Small intestine (tissue), 7 donors: Measurements from ENCODE around the gene FNDC3A. TPM values are rescaled to one million over a fixed set of nuclear protein-coding genes. Genes with fewer than 3 reads are reported as not detected.

Source experiments
- DNase-seq, 2 donors: peaks; one replicate each; pipeline versions ENCODE4 v3.0.0 to v3.0.0-alpha.2; 2013
- FAIRE-seq: peaks from 2 replicates; lab custom pipeline; 2012; peaks lifted over from hg19 to GRCh38; lab: Jason Lieb, UNC
- H3K27ac ChIP-seq, 3 donors: one replicate each; pipeline ENCODE4 v1.5.1; 2013; ENCODE audit warnings: low read length in 2 of 3, mild to moderate bottlenecking in 2 of 3, control low read depth in 1 of 3, inconsistent platforms in 1 of 3, low read depth in 1 of 3, moderate library complexity in 1 of 3
- H3K27me3 ChIP-seq, 3 donors: one replicate each; pipeline ENCODE4 v1.6.1; 2013; ENCODE audit warnings: low read length in 3 of 3, inconsistent platforms in 1 of 3; ENCODE audit not compliant: control insufficient read depth in 3 of 3, insufficient read depth in 3 of 3
- H3K36me3 ChIP-seq, 3 donors: one replicate each; pipeline ENCODE4 v1.6.1; 2013; ENCODE audit warnings: low read length in 3 of 3, inconsistent platforms in 1 of 3, low read depth in 1 of 3, mild to moderate bottlenecking in 1 of 3, moderate library complexity in 1 of 3; ENCODE audit not compliant: control insufficient read depth in 3 of 3, insufficient read depth in 2 of 3
- H3K4me1 ChIP-seq, 3 donors: one replicate each; pipeline ENCODE4 v1.6.1; 2013; ENCODE audit warnings: low read length in 2 of 3, inconsistent platforms in 1 of 3, low read depth in 1 of 3, mild to moderate bottlenecking in 1 of 3, moderate library complexity in 1 of 3; ENCODE audit not compliant: control insufficient read depth in 3 of 3, insufficient read depth in 2 of 3
- H3K4me3 ChIP-seq, 3 donors: one replicate each; pipeline ENCODE4 v1.5.1; 2013; ENCODE audit warnings: low read length in 3 of 3, control low read depth in 1 of 3, inconsistent platforms in 1 of 3, low read depth in 1 of 3, mild to moderate bottlenecking in 1 of 3, moderate library complexity in 1 of 3
- H3K9me3 ChIP-seq, 2 donors: one replicate each; pipeline ENCODE4 v1.6.1; 2013; ENCODE audit warnings: low read depth in 1 of 2, low read length in 1 of 2; ENCODE audit not compliant: control insufficient read depth in 2 of 2, insufficient read depth in 1 of 2
- WGBS, 3 donors: extraction: QIAGEN DNeasy Blood & Tissue Kit; methylation state at CpG; one replicate each; pipeline ENCODE4 v1.1.7; 2013; 5-methylcytosine and 5-hydroxymethylcytosine counted together
- polyA plus RNA-seq, 4 donors: library from polyadenylated mRNA; stranded (reverse) in 3 of 4; unstranded in 1 of 4; fragments of 200-250 nt in 3 of 4; fragments of 120-200 nt in 1 of 4; gene quantifications; one replicate each; pipeline versions ENCODE4 v1.2.1 to v1.2.3, GENCODE V29; 2013
- donor health status: healthy with polysubstance abuse.
- donor health status: control.
- donor health status: control.
- donor health status: Bipolar disorder and iron deficiency.
- donor health status: healthy.

Gene FNDC3A
- polyA plus RNA-seq, 4 donors, result 18.4 to 60.1 (median 24.7) TPM

- H3K9me3 ChIP-seq, result no peaks in the 10 kb centered on the region
- H3K27ac ChIP-seq, result no peak overlapping the region
- H3K27me3 ChIP-seq, result peaks cover 12 to 58% (median 29%) of the 10 kb centered on the region in 3 donors
- 44 to 49% (median 45%) methylated on average over 17 of the region's 17 CpGs for WGBS, 3 donors
- FAIRE-seq (no peak), DNase-seq (no peak)
- no peaks in the 10 kb centered on the region for H3K36me3 ChIP-seq
- no peak overlapping the region for H3K4me3 ChIP-seq
- H3K4me1 ChIP-seq, result peaks cover 0 to 6% (median 2%) of the 10 kb centered on the region in 3 donors
Measured at GRCh38 chr13:49217962-49218492, 242.3 kb downstream of the FNDC3A start.

- DNase-seq (peak; percentile 4 to 36), FAIRE-seq (no peak)
- H3K27me3 ChIP-seq, result peaks cover 12 to 62% (median 29%) of the 10 kb centered on the region in 3 donors
Measured at GRCh38 chr13:49218493-49219051, 242.9 kb downstream of the FNDC3A start.

GRCh38 chr13:49219647-49220035, 243.9 kb downstream of the FNDC3A start:
- Histone ChIP-seq H3K9me3 (no peaks in the 10 kb centered on the region), H3K36me3 (no peaks in the 10 kb centered on the region), H3K4me1 (peaks cover 0 to 6% (median 2%) of the 10 kb centered on the region in 3 donors), H3K27ac (no peak overlapping the region), H3K4me3 (peak overlapping the region in 1 of 3 donors; percentile 54), H3K27me3 (peaks cover 12 to 73% (median 29%) of the 10 kb centered on the region in 3 donors)
- no peak for FAIRE-seq
- no peak for DNase-seq
- WGBS, 3 donors, result 13 to 26% (median 16%) methylated on average over 17 of the region's 17 CpGs

More at GRCh38 chr13:49218493-49219051, 242.9 kb downstream of the FNDC3A start:
- Histone ChIP-seq H3K9me3 (no peaks in the 10 kb centered on the region), H3K4me3 (peak overlapping the region in 1 of 3 donors; percentile 6), H3K4me1 (peaks cover 0 to 6% (median 2%) of the 10 kb centered on the region in 3 donors), H3K36me3 (no peaks in the 10 kb centered on the region), H3K27ac (no peak overlapping the region)
- 14 to 39% (median 28%) methylated on average over 25 of the region's 25 CpGs for whole genome bisulfite sequencing, 3 donors

- Histone ChIP-seq H3K4me3 (peak within 1 kb of the TSS in 1 of 3 donors; percentile 54), H3K36me3 (no peaks in the 10 kb centered on the region), H3K4me1 (peaks cover 0 to 6% (median 2%) of the 10 kb centered on the region in 3 donors), H3K27me3 (peaks cover 12 to 77% (median 29%) of the 10 kb centered on the region in 3 donors), H3K27ac (no peak within 1 kb of the TSS), H3K9me3 (no peaks in the 10 kb centered on the region)
- WGBS, 3 donors, result 2 to 6% (median 3%) methylated on average over 87 to 111 of the region's 111 CpGs
- FAIRE-seq (no peak), DNase-seq (peak; percentile 23 to 69)
Measured at GRCh38 chr13:49220036-49220855, 244.5 kb downstream of the FNDC3A start, which contains the start of gene MLNR. TSS of gene MLNR (plus strand) at chr13:49220338. CDS start at chr13:49220338, 0 bp downstream.

- no peak for FAIRE-seq
- no peak overlapping the region for H3K27ac ChIP-seq
- H3K9me3 ChIP-seq, result no peaks in the 10 kb centered on the region
- 5 to 15% (median 12%) methylated on average over 29 to 73 of the region's 73 CpGs for WGBS, 3 donors
- peak in 1 of 2 donors; percentile 45 for DNase-seq
- H3K4me3 ChIP-seq, result peak overlapping the region in 1 of 3 donors; percentile 13
- H3K4me1 ChIP-seq, result peaks cover 0 to 6% (median 2%) of the 10 kb centered on the region in 3 donors
- H3K27me3 ChIP-seq, result peaks cover 12 to 78% (median 29%) of the 10 kb centered on the region in 3 donors
- H3K36me3 ChIP-seq, result no peaks in the 10 kb centered on the region
Measured at GRCh38 chr13:49220856-49221589, 245.3 kb downstream of the FNDC3A start.

- Histone ChIP-seq H3K27ac (no peak overlapping the region), H3K4me1 (peaks cover 0 to 6% (median 2%) of the 10 kb centered on the region in 3 donors), H3K36me3 (no peaks in the 10 kb centered on the region), H3K4me3 (no peak overlapping the region), H3K9me3 (no peaks in the 10 kb centered on the region), H3K27me3 (peaks cover 12 to 78% (median 29%) of the 10 kb centered on the region in 3 donors)
- no peak for FAIRE-seq
- WGBS, 3 donors, result 59 to 71% (median 63%) methylated on average over 4 of the region's 4 CpGs
- DNase-seq, result no peak
Measured at GRCh38 chr13:49221590-49221965, 245.9 kb downstream of the FNDC3A start.

GRCh38 chr13:49225223-49226042, 249.7 kb downstream of the FNDC3A start:
- peaks cover 6 to 46% (median 15%) of the 10 kb centered on the region in 3 donors for H3K27me3 ChIP-seq
- H3K36me3 ChIP-seq, result no peaks in the 10 kb centered on the region
- H3K27ac ChIP-seq, result no peak overlapping the region
- DNase-seq (no peak), FAIRE-seq (no peak)
- H3K9me3 ChIP-seq, result no peaks in the 10 kb centered on the region
- 35 to 62% (median 44%) methylated on average over 5 of the region's 5 CpGs for WGBS, 3 donors
- no peak overlapping the region for H3K4me3 ChIP-seq
- H3K4me1 ChIP-seq, result no peaks in the 10 kb centered on the region
